Ascending aorta (tissue), 2 donors: ENCODE data around the gene PTK6. TPM values are rescaled to one million over a fixed set of nuclear protein-coding genes. Genes with fewer than 3 reads are reported as not detected.

Experiments
- DNase-seq, 2 donors: peaks; one replicate each; pipeline ENCODE4 v3.0.0-alpha.2; 2019; ENCODE audit warnings: low spot score in 2 of 2
- H3K27ac ChIP-seq, 2 donors: fragments of 200-600 bp; sonication (generic); one replicate each; pipeline ENCODE4 v1.5.1; 2016 to 2017; ENCODE audit warnings: mild to moderate bottlenecking in 1 of 2
- H3K27me3 ChIP-seq: fragments of 200-600 bp; sonication (generic); one replicate; pipeline ENCODE4 v1.5.1; 2017
- H3K36me3 ChIP-seq, 2 donors: fragments of 200-600 bp; sonication (generic); one replicate each; pipeline ENCODE4 v1.5.1; 2016
- H3K4me1 ChIP-seq, 2 donors: fragments of 200-600 bp; sonication (generic); one replicate each; pipeline ENCODE4 v1.5.1; 2016 to 2017; ENCODE audit warnings: mild to moderate bottlenecking in 1 of 2
- H3K4me3 ChIP-seq, 2 donors: fragments of 200-600 bp; sonication (generic); one replicate each; pipeline ENCODE4 v1.5.1; 2016 to 2017; ENCODE audit warnings: mild to moderate bottlenecking in 1 of 2
- H3K9me3 ChIP-seq, 2 donors: fragments of 200-600 bp; sonication (generic); one replicate each; pipeline ENCODE4 v1.5.1; 2016
- CTCF ChIP-seq, 3 experiments: fragments of 200-600 bp in 2 of 3; fragments of 450-650 bp in 1 of 3; sonication (generic) in 2 of 3; IDR thresholded peaks; one replicate each; pipeline ENCODE4 v1.5.1; 2016 to 2019; ENCODE audit warnings: antibody characterized with exemption in 3 of 3, mild to moderate bottlenecking in 1 of 3, moderate library complexity in 1 of 3
- intact Hi-C: fragments of 100-400 bp; cut with DNase I; formaldehyde crosslinking; loops from one replicate; pipeline ENCODE4 v1.15.1; 2023
- total RNA-seq: library from RNA; depleted of rRNA; stranded (reverse); fragments of >200 nt; gene quantifications from one replicate; pipeline ENCODE4 v1.1.0, GENCODE V29; 2016

The PTK6 gene
- total RNA-seq, 1 donor from 2014 or later = not detected

GRCh38 chr20:63488315-63489251 is 48.6 kb downstream of the PTK6 start:
- TF ChIP-seq CTCF (IDR thresholded peaks at IDR 0.05) = no peak
- no peak overlapping the region for H3K4me3 ChIP-seq
- no peaks in the 10 kb centered on the region for H3K9me3 ChIP-seq
- DNase-seq = no peak
- H3K36me3 ChIP-seq = no peaks in the 10 kb centered on the region
- H3K27me3 ChIP-seq = peaks cover 4% of the 10 kb centered on the region
- intact Hi-C loops = no loop called here
- H3K27ac ChIP-seq = no peak overlapping the region
- no peaks in the 10 kb centered on the region for H3K4me1 ChIP-seq

GRCh38 chr20:63487781-63488241 is 49.4 kb downstream of the PTK6 start:
- no peaks in the 10 kb centered on the region for H3K36me3 ChIP-seq
- DNase-seq = no peak
- H3K9me3 ChIP-seq = no peaks in the 10 kb centered on the region
- no peak overlapping the region for H3K4me3 ChIP-seq
- H3K27ac ChIP-seq = no peak overlapping the region
- TF ChIP-seq CTCF (IDR thresholded peaks at IDR 0.05) = no peak
- H3K27me3 ChIP-seq = peaks cover 4% of the 10 kb centered on the region
- intact Hi-C loops = no loop called here
- no peaks in the 10 kb centered on the region for H3K4me1 ChIP-seq

- H3K4me3 ChIP-seq = no peak overlapping the region
- H3K4me1 ChIP-seq = no peaks in the 10 kb centered on the region
- DNase-seq = no peak
- no peak overlapping the region for H3K27ac ChIP-seq
- no peak for TF ChIP-seq CTCF (IDR thresholded peaks at IDR 0.05)
- intact Hi-C loops = no loop called here
- H3K27me3 ChIP-seq = peaks cover 4% of the 10 kb centered on the region
- H3K36me3 ChIP-seq = no peaks in the 10 kb centered on the region
- no peaks in the 10 kb centered on the region for H3K9me3 ChIP-seq
These were observed 49.9 kb downstream of the PTK6 start for GRCh38 chr20:63487116-63487764.

- H3K4me1 ChIP-seq = no peaks in the 10 kb centered on the region
- H3K9me3 ChIP-seq = no peaks in the 10 kb centered on the region
- peaks cover 4% of the 10 kb centered on the region for H3K27me3 ChIP-seq
- TF ChIP-seq CTCF (IDR thresholded peaks at IDR 0.05) = no peak
- H3K27ac ChIP-seq = no peak overlapping the region
- no peak overlapping the region for H3K4me3 ChIP-seq
- H3K36me3 ChIP-seq = no peaks in the 10 kb centered on the region
- intact Hi-C loops = no loop called here
- no peak for DNase-seq
These were observed 50.8 kb downstream of the PTK6 start for GRCh38 chr20:63486300-63486855.

GRCh38 chr20:63484651-63485403 is 52.3 kb downstream of the PTK6 start:
- DNase-seq = no peak
- no peaks in the 10 kb centered on the region for H3K4me1 ChIP-seq
- no peaks in the 10 kb centered on the region for H3K36me3 ChIP-seq
- intact Hi-C loops = no loop called here
- no peak overlapping the region for H3K27ac ChIP-seq
- TF ChIP-seq CTCF (IDR thresholded peaks at IDR 0.05) = no peak
- peaks cover 4% of the 10 kb centered on the region for H3K27me3 ChIP-seq
- H3K9me3 ChIP-seq = no peaks in the 10 kb centered on the region
- no peak overlapping the region for H3K4me3 ChIP-seq
